SK-N-MC (cell line): Measurements from ENCODE around the gene NPIPA7.
"Not testable (repeated sequence)": the region's sequence is repeated elsewhere in the genome, so short reads cannot be mapped to it uniquely, and the experiment has no call there.

ENCODE experiments used
- EZH2 ChIP-seq: fragments of 200-600 bp; sonication (generic); IDR thresholded peaks from one replicate; pipeline ENCODE4 v1.6.1; 2017; ENCODE audit warnings: antibody characterized with exemption
- POLR2AphosphoS5 ChIP-seq: IDR thresholded peaks from 2 replicates; pipeline ENCODE4 v1.6.1; 2012; ENCODE audit warnings: mild to moderate bottlenecking, low read depth, low read length, borderline replicate concordance

DNA sequence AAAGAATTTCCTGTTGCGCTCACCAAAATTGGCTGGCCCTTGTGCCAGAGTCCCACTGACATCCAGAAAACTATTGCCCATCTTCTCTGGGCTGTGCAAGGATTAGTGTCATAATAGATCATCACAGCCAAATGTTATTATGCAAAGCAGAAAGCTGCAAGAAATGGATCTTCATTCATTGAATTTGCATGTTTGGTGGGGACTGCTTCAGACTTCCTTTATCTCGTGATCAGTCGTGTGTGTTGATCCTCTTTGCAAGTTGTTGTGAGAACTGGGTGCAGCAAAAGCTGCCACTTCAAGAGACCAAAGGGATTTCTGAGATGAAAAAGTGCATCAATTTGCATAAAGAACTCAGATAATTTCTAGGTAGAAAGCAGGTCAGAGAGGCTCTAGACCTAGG lies 52.2 kb downstream of the NPIPA7 start:
- TF ChIP-seq POLR2AphosphoS5, EZH2: not testable (repeated sequence)
